ENCODE measurements around the gene HTR1D. TPM values are rescaled to one million over a fixed set of nuclear protein-coding genes. Genes with fewer than 3 reads are reported as not detected.

The HTR1D gene
- total RNA-seq, 3 donors from 2014 or later = not detected

- intact Hi-C loops (cut with DNase I; ENCODE audit: low total_unique reads) = no loop called here
- H3K9me3 ChIP-seq = no peaks in the 10 kb centered on the region
- peaks cover 0 to 2% of the 10 kb centered on the region in 2 donors for H3K4me1 ChIP-seq
- H3K27ac ChIP-seq = peak overlapping the region; percentile 23 to 32
- H3K4me3 ChIP-seq = no peak overlapping the region
- DNase-seq (ENCODE audit: low spot score in 2 of 2) = no peak
- TF ChIP-seq POLR2AphosphoS5 (IDR thresholded peaks at IDR 0.05) (no peak), CTCF (IDR thresholded peaks at IDR 0.05) (no peak), POLR2A (IDR thresholded peaks at IDR 0.05) (no peak)
- H3K36me3 ChIP-seq = no peaks in the 10 kb centered on the region
- H3K27me3 ChIP-seq = no peaks in the 10 kb centered on the region
These were observed 46.0 kb downstream of the HTR1D start for GRCh38 chr1:23171181-23171755.

GRCh38 chr1:23169727-23170335 lies 47.5 kb downstream of the HTR1D start:
- H3K9me3 ChIP-seq = no peaks in the 10 kb centered on the region
- intact Hi-C loops (cut with DNase I; ENCODE audit: low total_unique reads) = no loop called here
- no peaks in the 10 kb centered on the region for H3K27me3 ChIP-seq
- H3K4me1 ChIP-seq = peaks cover 0 to 2% of the 10 kb centered on the region in 2 donors
- peak in 1 of 2 donors; percentile 80 for DNase-seq (ENCODE audit: low spot score in 2 of 2)
- TF ChIP-seq CTCF (IDR thresholded peaks at IDR 0.05) (no peak), POLR2AphosphoS5 (IDR thresholded peaks at IDR 0.05) (peak in 2 of 3 donors; percentile 60 to 74), POLR2A (IDR thresholded peaks at IDR 0.05) (no peak)
- peak overlapping the region; percentile 91 to 95 for H3K27ac ChIP-seq
- peak overlapping the region in 2 of 3 donors; percentile 88 to 89 for H3K4me3 ChIP-seq
- no peaks in the 10 kb centered on the region for H3K36me3 ChIP-seq

GRCh38 chr1:23169195-23169575 lies 48.1 kb downstream of the HTR1D start:
- Histone ChIP-seq H3K9me3 (no peaks in the 10 kb centered on the region), H3K4me3 (peak overlapping the region; percentile 65 to 89 (median 88)), H3K27me3 (no peaks in the 10 kb centered on the region), H3K36me3 (no peaks in the 10 kb centered on the region), H3K4me1 (peaks cover 0 to 2% of the 10 kb centered on the region in 2 donors), H3K27ac (peak overlapping the region; percentile 91 to 95)
- TF ChIP-seq POLR2AphosphoS5 (IDR thresholded peaks at IDR 0.05) (no peak), POLR2A (IDR thresholded peaks at IDR 0.05) (no peak), CTCF (IDR thresholded peaks at IDR 0.05) (no peak)
- DNase-seq (ENCODE audit: low spot score in 2 of 2) = no peak
- intact Hi-C loops (cut with DNase I; ENCODE audit: low total_unique reads) = no loop called here

GRCh38 chr1:23168445-23169194 lies 48.7 kb downstream of the HTR1D start, which contains the start of gene LUZP1:
LUZP1 (minus strand) TSS chr1:23168856.
- intact Hi-C loops (cut with DNase I; ENCODE audit: low total_unique reads) = no loop called here

More at GRCh38 chr1:23168445-23169194, 48.7 kb downstream of the HTR1D start, which contains the start of gene LUZP1:
- peak within 1 kb of the TSS; percentile 65 to 89 (median 88) for H3K4me3 ChIP-seq
- peak; percentile 84 to 92 for DNase-seq (ENCODE audit: low spot score in 2 of 2)
- H3K9me3 ChIP-seq = no peaks in the 10 kb centered on the region
- H3K36me3 ChIP-seq = no peaks in the 10 kb centered on the region
- peaks cover 0 to 2% of the 10 kb centered on the region in 2 donors for H3K4me1 ChIP-seq
- TF ChIP-seq CTCF (IDR thresholded peaks at IDR 0.05) = no peak
- TF ChIP-seq POLR2AphosphoS5 (IDR thresholded peaks at IDR 0.05) = peak; percentile 65 to 95 (median 88)
- peak; percentile 81 for TF ChIP-seq POLR2A (IDR thresholded peaks at IDR 0.05)
- no peaks in the 10 kb centered on the region for H3K27me3 ChIP-seq
- H3K27ac ChIP-seq = peak within 1 kb of the TSS; percentile 91 to 95
